T-cell (primary cell): ENCODE data around the gene WWP2. TPM values are rescaled to one million over a fixed set of nuclear protein-coding genes. Genes with fewer than 3 reads are reported as not detected.
A peak's percentile ranks its signal among the peaks of the same experiment; 100 is the strongest.
"Not testable (repeated sequence)": the region's sequence is repeated elsewhere in the genome, so short reads cannot be mapped to it uniquely, and the experiment has no call there.

Source experiments
- ATAC-seq, 4 experiments: fragments of 200-7000 bp in 3 of 4; fragments of 150-1000 bp in 1 of 4; cut with Tn5 transposase; replicated peaks in 1 of 4; 1 replicate in 3 of 4; 2 replicates in 1 of 4; pipeline ENCODE4 v1.10.0; 2021; ENCODE audit warnings: moderate library complexity in 3 of 4, mild to moderate bottlenecking in 2 of 4, moderate number of reproducible peaks in 1 of 4
- CTCF ChIA-PET, 2 donors: fragments of 300-600 bp; sonication (Branson Sonifier 250); formaldehyde crosslinking; loops; one replicate each; lab custom pipeline; 2022; ENCODE audit warnings: antibody characterized with exemption in 2 of 2; lab: Charles Lee
- POLR2A ChIA-PET, 2 donors: fragments of 300-600 bp; sonication (Branson Sonifier 250); formaldehyde crosslinking; loops; one replicate each; lab custom pipeline; 2022; ENCODE audit warnings: antibody characterized with exemption in 2 of 2; lab: Charles Lee
- DNase-seq, 35 experiments: peaks; one replicate each; pipeline versions ENCODE4 v3.0.0 to v3.0.0-alpha.2; 2013 to 2023
- H3K27ac ChIP-seq: one replicate; pipeline ENCODE4 v1.5.1; 2013; ENCODE audit warnings: low read length
- H3K27me3 ChIP-seq, 2 experiments: replicated peaks in 1 of 2; 1 replicate in 1 of 2; 2 replicates in 1 of 2; pipeline versions ENCODE4 v1.6.1 to v1.7.0; 2013; ENCODE audit warnings: low read length in 1 of 2, mixed read lengths in 1 of 2; ENCODE audit not compliant: control insufficient read depth in 2 of 2, insufficient read depth in 2 of 2; ENCODE audit errors: extremely low read depth in 1 of 2
- H3K36me3 ChIP-seq, 2 donors: 1 replicate in 1 of 2; 2 replicates in 1 of 2; pipeline versions ENCODE4 v1.6.1 to v1.7.0; 2013; ENCODE audit warnings: low read length in 1 of 2; ENCODE audit not compliant: control insufficient read depth in 2 of 2, insufficient read depth in 1 of 2; ENCODE audit errors: extremely low read depth in 1 of 2
- H3K4me1 ChIP-seq, 2 experiments: 1 replicate in 1 of 2; 2 replicates in 1 of 2; pipeline versions ENCODE4 v1.6.1 to v1.7.0; 2013; ENCODE audit warnings: low read length in 2 of 2, mixed read lengths in 1 of 2; ENCODE audit not compliant: insufficient read depth in 2 of 2, control insufficient read depth in 1 of 2; ENCODE audit errors: extremely low read depth in 1 of 2
- H3K4me3 ChIP-seq, 2 donors: 1 replicate in 1 of 2; 2 replicates in 1 of 2; pipeline versions ENCODE4 v1.5.1 to v1.7.0; 2013; ENCODE audit warnings: mild to moderate bottlenecking in 2 of 2, low read length in 1 of 2, moderate library complexity in 1 of 2; ENCODE audit not compliant: control insufficient read depth in 1 of 2; ENCODE audit errors: extremely low read depth in 1 of 2
- H3K9me3 ChIP-seq: 2 replicates; pipeline ENCODE4 v1.7.0; 2013
- H3K27ac Mint-ChIP-seq, 2 donors: one replicate each; pipeline ENCODE4 v1.8.0; 2020 to 2021; ENCODE audit warnings: mild to moderate bottlenecking in 2 of 2, mixed read lengths in 2 of 2
- H3K27me3 Mint-ChIP-seq, 2 donors: one replicate each; pipeline ENCODE4 v1.8.0; 2021 to 2022; ENCODE audit warnings: mixed read lengths in 2 of 2
- H3K36me3 Mint-ChIP-seq: one replicate; pipeline ENCODE4 v1.8.0; 2021; ENCODE audit warnings: mixed read lengths
- H3K4me1 Mint-ChIP-seq, 3 donors: one replicate each; pipeline ENCODE4 v1.8.0; 2020 to 2022; ENCODE audit warnings: mixed read lengths in 3 of 3, mild to moderate bottlenecking in 1 of 3
- H3K4me3 Mint-ChIP-seq, 3 donors: one replicate each; pipeline ENCODE4 v1.8.0; 2020 to 2022; ENCODE audit warnings: mild to moderate bottlenecking in 3 of 3, mixed read lengths in 3 of 3, moderate library complexity in 3 of 3
- H3K9me3 Mint-ChIP-seq, 3 donors: one replicate each; pipeline ENCODE4 v1.8.0; 2020 to 2022; ENCODE audit warnings: mixed read lengths in 3 of 3
- WGBS: methylation state at CpG from one replicate; pipeline ENCODE4 v1.1.5; 2013; ENCODE audit warnings: missing lambda C conversion rate; ENCODE audit not compliant: insufficient coverage; 5-methylcytosine and 5-hydroxymethylcytosine counted together
- total RNA-seq, 35 experiments: library from RNA in 6 of 35; stranded (reverse) in 6 of 35; fragments of 120-200 nt in 1 of 35; gene quantifications; one replicate each; pipeline versions ENCODE4 v1.2.1 to v1.2.4 and lab custom pipeline; 2013 to 2026

WWP2 gene
- total RNA-seq, 5 donors from 2014 or later (not counting 1 experiment from before 2014, with no cell fraction given): 55.3 to 78.5 (median 66.4) TPM

GRCh38 chr16:69779724-69780123 lies 17.6 kb downstream of the WWP2 start:
- WGBS: no CpG with 5 or more reads among the region's 2 CpGs
- ATAC-seq: no peak
- POLR2A ChIA-PET: no interaction called here
- H3K27ac Mint-ChIP-seq: no peak overlapping the region
- H3K27me3 ChIP-seq: no peaks in the 10 kb centered on the region
- peaks cover 5 to 15% (median 10%) of the 10 kb centered on the region in 3 donors for H3K9me3 Mint-ChIP-seq
- H3K36me3 ChIP-seq: peaks cover 2 to 15% of the 10 kb centered on the region in 2 donors
- H3K4me1 Mint-ChIP-seq: peaks cover 14 to 22% (median 15%) of the 10 kb centered on the region in 3 donors
- no peak overlapping the region for H3K27ac ChIP-seq
- no peaks in the 10 kb centered on the region for H3K27me3 Mint-ChIP-seq
- DNase-seq: no peak
- no peak overlapping the region for H3K4me3 ChIP-seq
- CTCF ChIA-PET: no interaction called here
- H3K36me3 Mint-ChIP-seq: peaks cover 32% of the 10 kb centered on the region
- H3K4me1 ChIP-seq: no peaks in the 10 kb centered on the region
- peaks cover 4% of the 10 kb centered on the region for H3K9me3 ChIP-seq
- H3K4me3 Mint-ChIP-seq: no peak overlapping the region

- Mint-ChIP-seq H3K36me3 (peaks cover 25% of the 10 kb centered on the region), H3K4me1 (peaks cover 7 to 12% (median 11%) of the 10 kb centered on the region in 3 donors), H3K27me3 (no peaks in the 10 kb centered on the region), H3K9me3 (peaks cover 0 to 2% (median 1%) of the 10 kb centered on the region in 3 donors), H3K4me3 (no peak overlapping the region), H3K27ac (peak overlapping the region; percentile 50 to 53)
- Histone ChIP-seq H3K9me3 (no peaks in the 10 kb centered on the region), H3K27me3 (no peaks in the 10 kb centered on the region), H3K36me3 (peaks cover 2 to 11% of the 10 kb centered on the region in 2 donors), H3K4me1 (no peaks in the 10 kb centered on the region), H3K27ac (no peak overlapping the region), H3K4me3 (no peak overlapping the region)
- ChIA-PET CTCF (no interaction called here), POLR2A (no interaction called here)
- DNase-seq (peak in 1 of 35 experiments; percentile 3), ATAC-seq (no peak)
- WGBS: 84% methylated on average over 3 of the region's 3 CpGs
Measured at GRCh38 chr16:69781118-69781517, 19.0 kb downstream of the WWP2 start.

- H3K36me3 Mint-ChIP-seq: peaks cover 41% of the 10 kb centered on the region
- no peaks in the 10 kb centered on the region for H3K27me3 ChIP-seq
Measured at GRCh38 chr16:69784586-69784985, 22.5 kb downstream of the WWP2 start.

GRCh38 chr16:69787883-69788282 lies 25.8 kb downstream of the WWP2 start:
- H3K4me1 Mint-ChIP-seq: no peaks in the 10 kb centered on the region
- no peaks in the 10 kb centered on the region for H3K27me3 Mint-ChIP-seq
- no peaks in the 10 kb centered on the region for H3K27me3 ChIP-seq
- peaks cover 4 to 44% of the 10 kb centered on the region in 2 donors for H3K36me3 ChIP-seq
- WGBS: 97% methylated on average over 3 of the region's 4 CpGs
- H3K4me3 Mint-ChIP-seq: no peak overlapping the region
- DNase-seq (no peak), ATAC-seq (no peak)
- no peak overlapping the region for H3K27ac Mint-ChIP-seq
- CTCF ChIA-PET: no interaction called here
- H3K27ac ChIP-seq: no peak overlapping the region
- H3K9me3 Mint-ChIP-seq: no peaks in the 10 kb centered on the region
- H3K4me1 ChIP-seq: no peaks in the 10 kb centered on the region
- H3K4me3 ChIP-seq: no peak overlapping the region
- H3K9me3 ChIP-seq: no peaks in the 10 kb centered on the region
- POLR2A ChIA-PET: no interaction called here
- H3K36me3 Mint-ChIP-seq: peaks cover 40% of the 10 kb centered on the region

More at GRCh38 chr16:69784586-69784985, 22.5 kb downstream of the WWP2 start:
- DNase-seq (no peak), ATAC-seq (no peak)
- ChIA-PET CTCF (no interaction called here), POLR2A (interaction anchor here in 1 of 2 donors (0.6 to 0.7 kb wide), 2 partner anchors 28 to 123 kb away, joined by 3 to 11 read pairs; no protein-coding TSS in a partner anchor)
- Mint-ChIP-seq H3K9me3 (no peaks in the 10 kb centered on the region), H3K27me3 (no peaks in the 10 kb centered on the region), H3K4me3 (no peak overlapping the region), H3K4me1 (peaks cover 7 to 11% (median 9%) of the 10 kb centered on the region in 3 donors), H3K27ac (no peak overlapping the region)
- no peaks in the 10 kb centered on the region for H3K4me1 ChIP-seq
- H3K36me3 ChIP-seq: peaks cover 7 to 38% of the 10 kb centered on the region in 2 donors
- no peak overlapping the region for H3K27ac ChIP-seq
- WGBS: no CpG with 5 or more reads among the region's 6 CpGs
- no peaks in the 10 kb centered on the region for H3K9me3 ChIP-seq
- no peak overlapping the region for H3K4me3 ChIP-seq

- H3K4me3 ChIP-seq, H3K27ac Mint-ChIP-seq, H3K27ac ChIP-seq, ATAC-seq, H3K4me1 Mint-ChIP-seq, POLR2A ChIA-PET, H3K27me3 ChIP-seq, H3K9me3 ChIP-seq, H3K4me1 ChIP-seq, DNase-seq, CTCF ChIA-PET, H3K4me3 Mint-ChIP-seq, H3K9me3 Mint-ChIP-seq, H3K27me3 Mint-ChIP-seq: not testable (repeated sequence)
- peaks cover 4 to 43% of the 10 kb centered on the region in 2 donors for H3K36me3 ChIP-seq
- 96% methylated on average over 3 of the region's 6 CpGs for WGBS
- H3K36me3 Mint-ChIP-seq: peaks cover 28% of the 10 kb centered on the region
Measured at GRCh38 chr16:69791391-69791847, 29.3 kb downstream of the WWP2 start.

GRCh38 chr16:69793526-69793925 lies 31.4 kb downstream of the WWP2 start:
- POLR2A ChIA-PET: no interaction called here
- 100% methylated on average over 1 of the region's 4 CpGs for WGBS
- Mint-ChIP-seq H3K27ac (no peak overlapping the region), H3K27me3 (no peaks in the 10 kb centered on the region), H3K9me3 (no peaks in the 10 kb centered on the region), H3K36me3 (peaks cover 14% of the 10 kb centered on the region), H3K4me3 (no peak overlapping the region), H3K4me1 (peaks cover 0 to 4% (median 4%) of the 10 kb centered on the region in 3 donors)
- CTCF ChIA-PET: no interaction called here
- no peak overlapping the region for H3K27ac ChIP-seq
- H3K9me3 ChIP-seq: no peaks in the 10 kb centered on the region
- no peaks in the 10 kb centered on the region for H3K27me3 ChIP-seq
- no peak for ATAC-seq
- H3K36me3 ChIP-seq: peaks cover 0 to 25% of the 10 kb centered on the region in 2 donors
- no peaks in the 10 kb centered on the region for H3K4me1 ChIP-seq
- no peak for DNase-seq
- H3K4me3 ChIP-seq: no peak overlapping the region
